B cell (primary cell): Measurements from ENCODE around the gene XPO6. TPM values are rescaled to one million over a fixed set of nuclear protein-coding genes. Genes with fewer than 3 reads are reported as not detected.
A peak's percentile ranks its signal among the peaks of the same experiment; 100 is the strongest.

ENCODE experiments used
- ATAC-seq: fragments of 200-7000 bp; cut with Tn5 transposase; one replicate; pipeline ENCODE4 v1.10.0; 2021; ENCODE audit warnings: low read depth, mild to moderate bottlenecking, moderate number of reproducible peaks, moderate library complexity
- CTCF ChIA-PET: fragments of 350-600 bp; sonication (Branson Sonifier 250); formaldehyde crosslinking; loops from one replicate; lab custom pipeline; 2021; ENCODE audit warnings: antibody characterized with exemption, inconsistent platforms; lab: Charles Lee
- POLR2A ChIA-PET: fragments of 350-600 bp; sonication (Branson Sonifier 250); formaldehyde crosslinking; loops from one replicate; lab custom pipeline; 2021; ENCODE audit warnings: antibody characterized with exemption; lab: Charles Lee
- DNase-seq: peaks from one replicate; pipeline ENCODE4 v3.0.0; 2013
- H2AFZ ChIP-seq: 2 replicates; pipeline ENCODE4 v1.6.1; 2012; ENCODE audit warnings: mild to moderate bottlenecking, low read depth, low read length; ENCODE audit not compliant: insufficient read depth, poor library complexity, severe bottlenecking
- H3K27ac ChIP-seq, 2 donors: 1 replicate in 1 of 2; 2 replicates in 1 of 2; pipeline ENCODE4 v1.5.1; 2012 to 2013; ENCODE audit warnings: low read length in 2 of 2, mild to moderate bottlenecking in 2 of 2, moderate library complexity in 1 of 2
- H3K27me3 ChIP-seq, 4 experiments: fragments of 200-600 bp in 1 of 4; sonication (generic) in 1 of 4; replicated peaks in 1 of 4; 1 replicate in 2 of 4; 2 replicates in 2 of 4; pipeline versions ENCODE4 v1.6.1 to v1.7.0; 2013 to 2016; ENCODE audit warnings: low read length in 3 of 4, mild to moderate bottlenecking in 2 of 4, mixed read lengths in 1 of 4, moderate library complexity in 1 of 4; ENCODE audit not compliant: insufficient read depth in 4 of 4, control insufficient read depth in 3 of 4; ENCODE audit errors: control extremely low read depth in 1 of 4
- H3K36me3 ChIP-seq, 2 experiments: replicated peaks in 1 of 2; 1 replicate in 1 of 2; 2 replicates in 1 of 2; pipeline versions ENCODE4 v1.6.1 to v1.7.1; 2013; ENCODE audit warnings: low read length in 1 of 2; ENCODE audit not compliant: insufficient read depth in 2 of 2, control insufficient read depth in 1 of 2; ENCODE audit errors: control extremely low read depth in 1 of 2, extremely low read depth in 1 of 2
- H3K4me1 ChIP-seq, 2 donors: fragments of 200-600 bp in 1 of 2; sonication (generic) in 1 of 2; 1 replicate in 1 of 2; 2 replicates in 1 of 2; pipeline versions ENCODE4 v1.5.1 to v1.6.1; 2013 to 2017; ENCODE audit warnings: low read length in 2 of 2; ENCODE audit not compliant: control insufficient read depth in 2 of 2, insufficient read depth in 2 of 2
- H3K4me2 ChIP-seq: replicated peaks from 2 replicates; pipeline ENCODE3; 2012; ENCODE audit warnings: mild to moderate bottlenecking, low read depth, low read length; ENCODE audit not compliant: poor library complexity, severe bottlenecking
- H3K4me3 ChIP-seq, 5 experiments: fragments of 200-600 bp in 1 of 5; sonication (generic) in 1 of 5; 1 replicate in 3 of 5; 2 replicates in 2 of 5; pipeline versions ENCODE4 v1.5.1 to v1.7.0; 2011 to 2016; ENCODE audit warnings: low read length in 4 of 5, mild to moderate bottlenecking in 4 of 5, low read depth in 2 of 5, control low read depth in 1 of 5, moderate library complexity in 1 of 5; ENCODE audit not compliant: insufficient read depth in 1 of 5; ENCODE audit errors: control extremely low read depth in 1 of 5, extremely low read depth in 1 of 5
- H3K79me2 ChIP-seq: fragments of 200-600 bp; sonication (generic); one replicate; pipeline ENCODE4 v1.6.0; 2016; ENCODE audit warnings: low read length; ENCODE audit not compliant: control insufficient read depth, insufficient read depth
- H3K9ac ChIP-seq: fragments of 200-600 bp; sonication (generic); 2 replicates; pipeline ENCODE4 v1.6.1; 2017; ENCODE audit warnings: mild to moderate bottlenecking, low read length, moderate library complexity
- H3K9me3 ChIP-seq, 3 donors: one replicate each; pipeline versions ENCODE4 v1.6.1 to v1.7.1; 2013; ENCODE audit warnings: low read length in 2 of 3; ENCODE audit not compliant: control insufficient read depth in 2 of 3, insufficient read depth in 1 of 3; ENCODE audit errors: control extremely low read depth in 1 of 3
- H4K20me1 ChIP-seq: 2 replicates; pipeline ENCODE4 v1.6.0; 2012; ENCODE audit warnings: mild to moderate bottlenecking, low read length; ENCODE audit not compliant: insufficient read depth, control insufficient read depth, poor library complexity, severe bottlenecking
- H3K27ac Mint-ChIP-seq: one replicate; pipeline ENCODE4 v1.8.0; 2021; ENCODE audit warnings: mixed read lengths
- H3K27me3 Mint-ChIP-seq: one replicate; pipeline ENCODE4 v1.8.0; 2021; ENCODE audit warnings: mixed read lengths
- H3K4me1 Mint-ChIP-seq: one replicate; pipeline ENCODE4 v1.8.0; 2021; ENCODE audit warnings: mixed read lengths
- H3K4me3 Mint-ChIP-seq: one replicate; pipeline ENCODE4 v1.8.0; 2021; ENCODE audit warnings: mixed read lengths
- H3K9me3 Mint-ChIP-seq: one replicate; pipeline ENCODE4 v1.8.0; 2022; ENCODE audit warnings: mixed read lengths; ENCODE audit not compliant: insufficient read depth
- EZH2 ChIP-seq: IDR thresholded peaks from 2 replicates; pipeline ENCODE4 v1.6.1; 2012; ENCODE audit warnings: borderline replicate concordance, low read depth, mild to moderate bottlenecking, moderate library complexity, low read length; ENCODE audit not compliant: insufficient read depth, poor library complexity, severe bottlenecking
- WGBS: methylation state at CpG from one replicate; pipeline ENCODE4 v1.1.5; 2013; ENCODE audit warnings: missing lambda C conversion rate; ENCODE audit not compliant: insufficient coverage; 5-methylcytosine and 5-hydroxymethylcytosine counted together
- intact Hi-C: fragments of 100-400 bp; cut with micrococcal nuclease; formaldehyde crosslinking; loops from one replicate; pipeline ENCODE4 v1.10.0; 2022
- polyA plus RNA-seq: library from polyadenylated mRNA; depleted of rRNA; stranded (reverse); fragments of >200 nt; gene quantifications from 2 replicates; pipeline ENCODE4 v1.2.3, GENCODE V29; 2012
- total RNA-seq, 2 donors: library from RNA; stranded (reverse); fragments of 120-200 nt in 1 of 2; gene quantifications; 1 replicate in 1 of 2; 2 replicates in 1 of 2; pipeline versions ENCODE4 v1.2.3 to v1.2.4, GENCODE V29; 2013 to 2022
- TF ChIP-seq, protein P1 (sequence below): fragments of 200-600 bp; IDR thresholded peaks from one replicate; pipeline ENCODE4 v1.8.0; 2022; ENCODE audit warnings: antibody characterized with exemption, mild to moderate bottlenecking

Gene XPO6
- total and polyA plus RNA-seq, 2 donors (not counting 1 experiment from before 2014, with no cell fraction given) = 259 to 303 TPM

- H3K79me2 ChIP-seq = no peaks in the 10 kb centered on the region
- no peaks in the 10 kb centered on the region for H3K36me3 ChIP-seq
- no peaks in the 10 kb centered on the region for H3K9me3 Mint-ChIP-seq
- ChIA-PET POLR2A (no interaction called here), CTCF (no interaction called here)
- DNase-seq (no peak), ATAC-seq (no peak)
- no peak overlapping the region for H3K4me3 ChIP-seq
- peaks cover 41% of the 10 kb centered on the region for H3K27me3 Mint-ChIP-seq
- H3K4me1 ChIP-seq = no peaks in the 10 kb centered on the region
- H3K4me2 ChIP-seq = no peak overlapping the region
- 86% methylated on average over 12 of the region's 15 CpGs for WGBS
- no peak overlapping the region for H2AFZ ChIP-seq
- H4K20me1 ChIP-seq = no peaks in the 10 kb centered on the region
- no peaks in the 10 kb centered on the region for H3K4me1 Mint-ChIP-seq
- no peak for TF ChIP-seq EZH2
- TF ChIP-seq, protein P1, sequence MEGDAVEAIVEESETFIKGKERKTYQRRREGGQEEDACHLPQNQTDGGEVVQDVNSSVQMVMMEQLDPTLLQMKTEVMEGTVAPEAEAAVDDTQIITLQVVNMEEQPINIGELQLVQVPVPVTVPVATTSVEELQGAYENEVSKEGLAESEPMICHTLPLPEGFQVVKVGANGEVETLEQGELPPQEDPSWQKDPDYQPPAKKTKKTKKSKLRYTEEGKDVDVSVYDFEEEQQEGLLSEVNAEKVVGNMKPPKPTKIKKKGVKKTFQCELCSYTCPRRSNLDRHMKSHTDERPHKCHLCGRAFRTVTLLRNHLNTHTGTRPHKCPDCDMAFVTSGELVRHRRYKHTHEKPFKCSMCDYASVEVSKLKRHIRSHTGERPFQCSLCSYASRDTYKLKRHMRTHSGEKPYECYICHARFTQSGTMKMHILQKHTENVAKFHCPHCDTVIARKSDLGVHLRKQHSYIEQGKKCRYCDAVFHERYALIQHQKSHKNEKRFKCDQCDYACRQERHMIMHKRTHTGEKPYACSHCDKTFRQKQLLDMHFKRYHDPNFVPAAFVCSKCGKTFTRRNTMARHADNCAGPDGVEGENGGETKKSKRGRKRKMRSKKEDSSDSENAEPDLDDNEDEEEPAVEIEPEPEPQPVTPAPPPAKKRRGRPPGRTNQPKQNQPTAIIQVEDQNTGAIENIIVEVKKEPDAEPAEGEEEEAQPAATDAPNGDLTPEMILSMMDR = no peak
- no peak overlapping the region for H3K9ac ChIP-seq
- H3K27ac ChIP-seq = no peak overlapping the region
- peaks cover 0 to 20% (median 6%) of the 10 kb centered on the region in 4 experiments for H3K27me3 ChIP-seq
- H3K9me3 ChIP-seq = peaks cover 0 to 4% (median 0%) of the 10 kb centered on the region in 3 donors
- intact Hi-C loops = no loop called here
- no peak overlapping the region for H3K27ac Mint-ChIP-seq
- H3K4me3 Mint-ChIP-seq = peak overlapping the region; percentile 23
Measured at GRCh38 chr16:28064706-28065249, 147.0 kb downstream of the XPO6 start.

DNA sequence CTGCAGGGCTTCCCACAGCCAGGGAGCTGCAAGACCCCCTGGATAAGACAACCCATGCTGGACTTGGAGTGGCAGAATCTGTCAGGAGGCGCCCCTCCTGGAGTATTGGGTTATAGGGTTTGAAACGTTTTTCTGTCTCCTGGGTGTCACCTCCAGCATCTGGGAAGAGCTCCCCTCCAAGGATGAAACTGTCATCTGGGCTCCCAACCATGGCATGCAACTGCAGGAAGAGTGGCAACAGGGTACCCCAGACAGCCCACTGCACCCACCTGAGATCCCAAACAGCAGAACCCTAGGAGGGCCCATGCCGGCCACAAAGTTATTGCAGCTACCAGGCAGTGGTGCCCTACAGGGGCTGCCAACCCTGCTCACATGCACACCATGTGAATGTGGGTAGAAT is 147.6 kb downstream of the XPO6 start:
- no peak overlapping the region for H3K4me3 ChIP-seq
- H3K4me2 ChIP-seq = no peak overlapping the region
- H3K9ac ChIP-seq = no peak overlapping the region
- H3K4me1 Mint-ChIP-seq = no peaks in the 10 kb centered on the region
- H4K20me1 ChIP-seq = no peaks in the 10 kb centered on the region
- H3K27me3 Mint-ChIP-seq = peaks cover 45% of the 10 kb centered on the region
- POLR2A ChIA-PET = no interaction called here
- ATAC-seq (no peak), DNase-seq (no peak)
- H3K79me2 ChIP-seq = no peaks in the 10 kb centered on the region
- H2AFZ ChIP-seq = no peak overlapping the region
- CTCF ChIA-PET = no interaction called here
- intact Hi-C loops = no loop called here
- no peaks in the 10 kb centered on the region for H3K36me3 ChIP-seq
- TF ChIP-seq, protein P1 = no peak
- TF ChIP-seq EZH2 = no peak
- peaks cover 0 to 4% (median 0%) of the 10 kb centered on the region in 3 donors for H3K9me3 ChIP-seq
- no peaks in the 10 kb centered on the region for H3K4me1 ChIP-seq
- H3K9me3 Mint-ChIP-seq = no peaks in the 10 kb centered on the region
- 37% methylated on average over 2 of the region's 3 CpGs for WGBS
- H3K27me3 ChIP-seq = peaks cover 0 to 20% (median 6%) of the 10 kb centered on the region in 4 experiments
- no peak overlapping the region for H3K27ac ChIP-seq
- H3K4me3 Mint-ChIP-seq = no peak overlapping the region
- no peak overlapping the region for H3K27ac Mint-ChIP-seq
